IMR-90 (cell line): ENCODE measurements around the gene FAM210B.

Experiments used
- BHLHE40 ChIP-seq: fragments of 150-350 bp; IDR thresholded peaks from 2 replicates; pipeline ENCODE4 v1.6.1; 2016; ENCODE audit warnings: mild to moderate bottlenecking, low read depth, low read length
- CEBPB ChIP-seq: IDR thresholded peaks from 2 replicates; pipeline ENCODE4 v1.6.1; 2012; ENCODE audit warnings: low read depth, low read length, improper control_type of control experiment
- CHD1 ChIP-seq: IDR thresholded peaks from 2 replicates; pipeline ENCODE4 v1.6.1; 2012; ENCODE audit warnings: low read depth, low read length, improper control_type of control experiment
- CTCF ChIP-seq: conservative IDR thresholded peaks from 2 replicates; pipeline ENCODE4 v1.5.1; 2012; ENCODE audit warnings: mild to moderate bottlenecking, low read depth, low read length, improper control_type of control experiment
- ELK1 ChIP-seq: fragments of 150-350 bp; IDR thresholded peaks from 2 replicates; pipeline ENCODE4 v1.6.1; 2016; ENCODE audit warnings: low read depth, mild to moderate bottlenecking, low read length, moderate library complexity, borderline replicate concordance
- FOS ChIP-seq: fragments of 150-350 bp; IDR thresholded peaks from 2 replicates; pipeline ENCODE4 v1.6.1; 2016; ENCODE audit warnings: low read depth, low read length
- MXI1 ChIP-seq: IDR thresholded peaks from 2 replicates; pipeline ENCODE4 v1.6.1; 2012; ENCODE audit warnings: low read depth, mild to moderate bottlenecking, low read length, moderate library complexity, borderline replicate concordance
- NFE2L2 ChIP-seq: fragments of 150-350 bp; IDR thresholded peaks from 2 replicates; pipeline ENCODE4 v1.6.1; 2016; ENCODE audit warnings: low read depth, mild to moderate bottlenecking, low read length
- POLR2A ChIP-seq: IDR thresholded peaks from 2 replicates; pipeline ENCODE4 v1.6.1; 2012; ENCODE audit warnings: mild to moderate bottlenecking, low read depth, low read length
- RAD21 ChIP-seq: IDR thresholded peaks from 2 replicates; pipeline ENCODE4 v1.6.1; 2012; ENCODE audit warnings: low read length, improper control_type of control experiment
- RCOR1 ChIP-seq: IDR thresholded peaks from 2 replicates; pipeline ENCODE4 v1.6.1; 2012; ENCODE audit warnings: mild to moderate bottlenecking, low read length, improper control_type of control experiment; ENCODE audit not compliant: insufficient replicate concordance
- RFX5 ChIP-seq: IDR thresholded peaks from 2 replicates; pipeline ENCODE4 v1.8.0; 2012; ENCODE audit warnings: low read depth, mild to moderate bottlenecking, low read length, moderate library complexity
- SMC3 ChIP-seq: fragments of 150-350 bp; IDR thresholded peaks from 2 replicates; pipeline ENCODE4 v1.6.1; 2016; ENCODE audit warnings: low read depth, mild to moderate bottlenecking, antibody characterized with exemption, low read length, moderate library complexity

GRCh38 chr20:56391596-56392131, 32.9 kb downstream of the FAM210B start:
- no peak for TF ChIP-seq CTCF
- no peak for TF ChIP-seq POLR2A
- TF ChIP-seq RAD21 = no peak
- no peak for TF ChIP-seq CEBPB
- no peak for TF ChIP-seq NFE2L2
- no peak for TF ChIP-seq RCOR1
- TF ChIP-seq ELK1 = no peak
- peak; percentile 42; the same call in 1 of the 2 replicates for TF ChIP-seq CHD1
- TF ChIP-seq RFX5 = no peak
- no peak for TF ChIP-seq FOS
- TF ChIP-seq MXI1 = no peak
- TF ChIP-seq BHLHE40 = no peak
- no peak for TF ChIP-seq SMC3
